ENCODE results near the gene USH1G. TPM values are rescaled to one million over a fixed set of nuclear protein-coding genes. Genes with fewer than 3 reads are reported as not detected.

Gene USH1G
- total and polyA plus RNA-seq, 7 donors: not detected

DNA sequence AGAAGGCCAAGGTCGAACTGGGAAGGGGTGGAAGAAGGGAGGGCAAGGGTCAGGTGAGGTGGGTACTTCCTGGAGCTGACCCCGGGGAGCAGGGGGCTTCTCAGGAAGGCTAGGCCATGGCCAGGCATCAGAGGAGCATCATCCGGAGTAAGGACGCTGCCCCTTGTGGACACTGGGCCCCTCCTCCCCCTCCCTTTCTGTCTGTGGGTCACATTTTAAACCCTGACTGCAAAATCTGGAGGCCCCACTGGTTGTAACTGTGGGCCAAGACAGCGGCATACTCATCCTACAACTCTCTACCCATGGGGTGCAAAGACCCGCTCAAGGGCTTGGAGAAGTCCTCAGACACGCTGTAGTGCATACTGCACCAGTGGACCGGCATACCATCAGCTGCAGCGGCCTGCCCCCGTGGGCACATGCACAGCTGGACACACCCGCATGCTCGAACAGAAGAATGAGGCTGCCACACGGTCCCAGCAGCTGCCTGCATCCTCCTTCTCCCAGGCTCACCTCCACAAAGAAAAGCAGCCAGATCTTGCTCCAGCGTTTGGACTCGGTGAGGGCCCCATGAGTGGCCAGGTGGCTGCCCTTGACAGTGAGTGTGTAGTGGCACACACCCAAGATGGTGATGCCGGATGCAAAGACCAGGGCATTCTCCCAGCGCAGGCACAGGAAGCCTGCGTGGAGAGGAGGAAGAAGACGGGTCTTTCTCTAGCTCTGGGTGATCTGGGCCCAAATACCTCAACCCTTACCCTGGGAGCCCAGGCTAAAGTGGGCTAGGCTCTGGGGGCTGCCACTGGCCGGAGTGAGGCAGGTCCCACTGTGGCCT, 30.8 kb downstream of the USH1G start:
- no peak for DNase-seq
- peak in 1 of 4 donors; percentile 9 for ATAC-seq
- H3K4me3 ChIP-seq: no peak overlapping the region
- TF ChIP-seq, protein P1, sequence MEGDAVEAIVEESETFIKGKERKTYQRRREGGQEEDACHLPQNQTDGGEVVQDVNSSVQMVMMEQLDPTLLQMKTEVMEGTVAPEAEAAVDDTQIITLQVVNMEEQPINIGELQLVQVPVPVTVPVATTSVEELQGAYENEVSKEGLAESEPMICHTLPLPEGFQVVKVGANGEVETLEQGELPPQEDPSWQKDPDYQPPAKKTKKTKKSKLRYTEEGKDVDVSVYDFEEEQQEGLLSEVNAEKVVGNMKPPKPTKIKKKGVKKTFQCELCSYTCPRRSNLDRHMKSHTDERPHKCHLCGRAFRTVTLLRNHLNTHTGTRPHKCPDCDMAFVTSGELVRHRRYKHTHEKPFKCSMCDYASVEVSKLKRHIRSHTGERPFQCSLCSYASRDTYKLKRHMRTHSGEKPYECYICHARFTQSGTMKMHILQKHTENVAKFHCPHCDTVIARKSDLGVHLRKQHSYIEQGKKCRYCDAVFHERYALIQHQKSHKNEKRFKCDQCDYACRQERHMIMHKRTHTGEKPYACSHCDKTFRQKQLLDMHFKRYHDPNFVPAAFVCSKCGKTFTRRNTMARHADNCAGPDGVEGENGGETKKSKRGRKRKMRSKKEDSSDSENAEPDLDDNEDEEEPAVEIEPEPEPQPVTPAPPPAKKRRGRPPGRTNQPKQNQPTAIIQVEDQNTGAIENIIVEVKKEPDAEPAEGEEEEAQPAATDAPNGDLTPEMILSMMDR (IDR thresholded peaks at IDR 0.05): no peak
- H3K27me3 ChIP-seq (ENCODE audit: insufficient read depth in 3 of 3, low read length in 2 of 3): peaks cover 0 to 73% (median 20%) of the 10 kb centered on the region in 3 donors
- no peaks in the 10 kb centered on the region for H3K9me3 ChIP-seq
- no peaks in the 10 kb centered on the region for H3K36me3 ChIP-seq (ENCODE audit: insufficient read depth in 1 of 2, low read depth in 1 of 2)
- no peak overlapping the region for H3K27ac ChIP-seq
- H3K4me1 ChIP-seq: no peaks in the 10 kb centered on the region
- 38 to 41% (median 38%) methylated on average over 20 of the region's 20 CpGs for WGBS, 3 donors
- intact Hi-C loops (cut with DNase I): no loop called here

DNA sequence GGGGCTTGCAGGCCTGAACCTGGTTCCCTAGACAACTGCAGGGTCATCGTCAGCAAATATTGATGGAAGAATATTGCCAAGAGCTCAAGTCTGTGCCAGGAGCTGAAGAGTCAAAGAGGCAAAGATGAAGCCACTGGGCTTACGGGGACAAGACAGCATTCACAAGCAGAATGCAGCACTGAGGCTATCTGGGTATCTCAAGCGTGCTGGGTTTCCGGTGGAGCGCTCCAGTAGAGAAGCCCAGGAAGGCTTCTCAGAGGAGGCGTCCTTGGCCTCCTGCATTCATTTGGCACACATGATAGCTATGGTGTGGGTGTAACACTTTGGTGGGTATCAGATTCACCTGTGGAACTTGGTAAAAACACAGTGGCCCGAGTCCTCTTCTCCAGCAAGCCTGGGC, 32.5 kb downstream of the USH1G start:
- H3K4me3 ChIP-seq: no peak overlapping the region
- H3K4me1 ChIP-seq: no peaks in the 10 kb centered on the region
- no peak for ATAC-seq
- TF ChIP-seq, protein P1 (IDR thresholded peaks at IDR 0.05): no peak
- peaks cover 0 to 66% (median 20%) of the 10 kb centered on the region in 3 donors for H3K27me3 ChIP-seq (ENCODE audit: insufficient read depth in 3 of 3, low read length in 2 of 3)
- no peak overlapping the region for H3K27ac ChIP-seq
- no peaks in the 10 kb centered on the region for H3K36me3 ChIP-seq (ENCODE audit: insufficient read depth in 1 of 2, low read depth in 1 of 2)
- 85 to 88% (median 85%) methylated on average over 7 of the region's 7 CpGs for WGBS, 3 donors
- H3K9me3 ChIP-seq: no peaks in the 10 kb centered on the region
- intact Hi-C loops (cut with DNase I): no loop called here
- no peak for DNase-seq

DNA sequence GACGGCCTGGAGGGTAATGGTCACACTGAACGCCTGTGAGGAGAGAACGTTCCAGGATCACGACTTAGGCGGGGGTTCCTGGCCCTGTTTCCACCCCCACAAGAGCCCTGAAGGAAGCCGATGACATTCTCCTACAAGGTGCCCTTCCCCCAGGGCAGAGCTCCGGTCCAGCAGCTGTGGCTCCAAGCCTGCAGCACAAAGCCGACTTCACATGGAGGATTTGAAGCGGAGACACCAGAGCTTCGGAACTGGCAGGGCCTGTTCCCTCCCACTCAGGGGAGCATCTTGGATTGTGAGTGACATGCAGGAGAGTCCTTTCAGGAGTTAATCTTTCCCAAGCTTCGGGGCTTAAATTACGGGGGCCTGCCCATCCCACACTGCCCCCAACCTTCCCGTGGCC, 34.6 kb downstream of the USH1G start:
- 40 to 44% (median 40%) methylated on average over 13 of the region's 13 CpGs for WGBS, 3 donors
- no peak for ATAC-seq
- H3K27ac ChIP-seq: no peak overlapping the region
- peaks cover 0 to 51% (median 13%) of the 10 kb centered on the region in 3 donors for H3K27me3 ChIP-seq (ENCODE audit: insufficient read depth in 3 of 3, low read length in 2 of 3)
- no peak overlapping the region for H3K4me3 ChIP-seq
- intact Hi-C loops (cut with DNase I): no loop called here
- no peaks in the 10 kb centered on the region for H3K36me3 ChIP-seq (ENCODE audit: insufficient read depth in 1 of 2, low read depth in 1 of 2)
- H3K4me1 ChIP-seq: no peaks in the 10 kb centered on the region
- TF ChIP-seq, protein P1 (IDR thresholded peaks at IDR 0.05): no peak
- DNase-seq: no peak
- no peaks in the 10 kb centered on the region for H3K9me3 ChIP-seq

DNA sequence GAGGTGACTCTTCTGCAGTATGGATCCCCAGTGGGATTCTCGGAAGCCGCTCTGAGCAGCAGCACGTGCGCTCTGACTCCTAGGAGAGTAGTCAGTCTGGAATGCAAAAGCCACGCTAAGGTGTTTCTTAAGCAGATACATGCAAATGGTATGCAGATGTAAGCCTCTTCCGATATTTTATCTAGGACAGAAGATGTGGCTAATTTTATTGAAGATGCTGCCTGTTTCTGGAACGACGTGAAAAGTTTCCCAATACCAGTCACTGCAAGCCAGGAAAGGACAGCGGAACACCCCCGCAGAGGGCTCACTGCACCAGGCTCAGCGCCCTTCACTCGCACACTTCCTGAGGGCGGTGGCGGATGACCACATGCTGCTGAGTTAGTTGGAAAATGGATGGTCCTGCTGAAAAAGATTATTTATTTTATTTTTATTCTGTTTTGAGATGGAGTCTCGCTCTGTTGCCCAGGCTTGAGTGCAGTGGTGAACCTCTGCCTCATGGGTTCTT, 39.8 kb downstream of the USH1G start:
- H3K4me3 ChIP-seq: no peak overlapping the region
- H3K27ac ChIP-seq: no peak overlapping the region
- intact Hi-C loops (cut with DNase I): no loop called here
- no peaks in the 10 kb centered on the region for H3K4me1 ChIP-seq
- ATAC-seq: no peak
- WGBS, 3 donors: 58 to 64% (median 60%) methylated on average over 15 of the region's 15 CpGs
- no peak for DNase-seq
- no peaks in the 10 kb centered on the region for H3K9me3 ChIP-seq
- H3K36me3 ChIP-seq (ENCODE audit: insufficient read depth in 1 of 2, low read depth in 1 of 2): no peaks in the 10 kb centered on the region
- TF ChIP-seq, protein P1 (IDR thresholded peaks at IDR 0.05): no peak
- peaks cover 0 to 15% (median 2%) of the 10 kb centered on the region in 3 donors for H3K27me3 ChIP-seq (ENCODE audit: insufficient read depth in 3 of 3, low read length in 2 of 3)

Measured in psoas muscle (tissue), 8 donors.